ENCODE results near the gene MAPKAP1. TPM values are rescaled to one million over a fixed set of nuclear protein-coding genes. Genes with fewer than 3 reads are reported as not detected.

The MAPKAP1 gene
- total RNA-seq, 2 experiments from 2014 or later: 66.2 to 78.8 TPM

DNA sequence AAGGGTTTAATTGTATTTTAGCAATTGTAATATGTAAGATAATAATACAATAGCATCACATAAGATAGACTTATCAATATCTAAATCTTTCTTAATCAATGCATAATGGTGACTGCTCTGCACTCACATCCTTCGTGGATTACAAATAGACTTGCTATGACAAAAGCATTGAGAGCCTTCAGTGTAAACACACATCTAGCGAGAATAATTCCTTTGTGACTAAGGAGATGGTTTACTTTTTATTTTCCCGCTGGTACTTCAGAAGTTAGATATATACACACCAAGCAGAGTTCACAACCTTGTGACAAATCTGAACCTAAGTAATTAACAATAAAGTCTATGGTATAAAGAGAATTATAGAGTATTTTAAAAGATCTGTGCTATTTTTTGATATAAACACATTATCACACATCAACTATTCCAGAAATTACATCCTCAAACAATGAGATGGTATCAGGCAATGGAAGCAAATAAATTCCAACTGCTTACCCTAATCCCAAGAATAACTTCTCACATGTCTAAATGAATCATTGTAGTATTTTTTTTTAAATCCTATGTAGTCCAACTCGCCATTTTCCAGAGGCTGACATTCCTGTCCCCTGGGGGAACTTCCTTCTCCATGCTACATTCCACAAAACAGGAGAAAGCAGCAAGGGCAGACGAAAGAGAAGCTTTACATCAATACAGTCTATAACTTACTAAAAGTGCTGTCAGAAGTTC, 51.2 kb downstream of the MAPKAP1 start:
- POLR2A ChIA-PET: no interaction called here
- H3K9me3 ChIP-seq (ENCODE audit: low read length): no peaks in the 10 kb centered on the region
- CTCF ChIA-PET (ENCODE audit: unreplicated experiment): no interaction called here

DNA sequence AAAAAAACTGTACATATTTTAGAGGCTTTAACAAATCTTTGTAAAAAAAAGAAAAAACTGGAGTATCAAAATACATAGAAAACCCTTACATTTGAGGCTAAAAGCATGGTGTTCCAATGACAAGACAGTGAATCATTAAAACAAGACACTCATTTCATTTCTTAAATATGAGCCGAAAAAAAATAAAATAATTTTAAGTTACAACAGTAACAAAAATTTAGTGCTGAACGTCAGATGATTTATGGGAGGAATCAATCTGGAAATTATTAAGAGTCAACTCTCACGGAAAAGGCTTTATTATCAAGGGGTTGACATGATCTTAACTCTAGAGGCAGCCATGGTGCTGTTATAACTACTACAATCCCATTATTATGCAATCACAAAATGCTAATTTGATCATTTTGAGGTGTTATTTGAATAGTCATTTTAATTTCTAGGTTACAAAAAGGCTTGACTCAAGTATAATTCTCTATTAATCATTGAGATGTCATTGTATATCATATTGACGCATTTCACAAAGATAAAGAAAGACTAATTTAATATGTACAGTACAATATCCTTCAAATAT, 51.9 kb downstream of the MAPKAP1 start:
- TF ChIP-seq, protein P1, sequence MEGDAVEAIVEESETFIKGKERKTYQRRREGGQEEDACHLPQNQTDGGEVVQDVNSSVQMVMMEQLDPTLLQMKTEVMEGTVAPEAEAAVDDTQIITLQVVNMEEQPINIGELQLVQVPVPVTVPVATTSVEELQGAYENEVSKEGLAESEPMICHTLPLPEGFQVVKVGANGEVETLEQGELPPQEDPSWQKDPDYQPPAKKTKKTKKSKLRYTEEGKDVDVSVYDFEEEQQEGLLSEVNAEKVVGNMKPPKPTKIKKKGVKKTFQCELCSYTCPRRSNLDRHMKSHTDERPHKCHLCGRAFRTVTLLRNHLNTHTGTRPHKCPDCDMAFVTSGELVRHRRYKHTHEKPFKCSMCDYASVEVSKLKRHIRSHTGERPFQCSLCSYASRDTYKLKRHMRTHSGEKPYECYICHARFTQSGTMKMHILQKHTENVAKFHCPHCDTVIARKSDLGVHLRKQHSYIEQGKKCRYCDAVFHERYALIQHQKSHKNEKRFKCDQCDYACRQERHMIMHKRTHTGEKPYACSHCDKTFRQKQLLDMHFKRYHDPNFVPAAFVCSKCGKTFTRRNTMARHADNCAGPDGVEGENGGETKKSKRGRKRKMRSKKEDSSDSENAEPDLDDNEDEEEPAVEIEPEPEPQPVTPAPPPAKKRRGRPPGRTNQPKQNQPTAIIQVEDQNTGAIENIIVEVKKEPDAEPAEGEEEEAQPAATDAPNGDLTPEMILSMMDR (conservative IDR thresholded peaks at IDR 0.05; ENCODE audit: low read length): no peak
- TF ChIP-seq EZH2phosphoT487 (IDR thresholded peaks at IDR 0.05; ENCODE audit: borderline replicate concordance, low read depth, low read length): no peak
- POLR2A ChIA-PET: no interaction called here

More for the DNA sequence above, 51.2 kb downstream of the MAPKAP1 start:
- H3K27ac ChIP-seq (ENCODE audit: low read depth, low read length, poor library complexity, severe bottlenecking): no peak overlapping the region
- no peaks in the 10 kb centered on the region for H3K9me2 ChIP-seq (ENCODE audit: insufficient read depth, low read length)
- H4K20me1 ChIP-seq (ENCODE audit: insufficient read depth, low read length): no peaks in the 10 kb centered on the region
- TF ChIP-seq EZH2phosphoT487 (IDR thresholded peaks at IDR 0.05; ENCODE audit: borderline replicate concordance, low read depth, low read length): no peak
- TF ChIP-seq, protein P1 (conservative IDR thresholded peaks at IDR 0.05; ENCODE audit: low read length): no peak
- no peaks in the 10 kb centered on the region for H3K4me1 ChIP-seq (ENCODE audit: insufficient read depth, low read length, poor library complexity, severe bottlenecking)
- H3K36me3 ChIP-seq (ENCODE audit: insufficient read depth, low read length): peaks cover 5% of the 10 kb centered on the region; the same call in 1 of the 2 replicates
- H3K4me2 ChIP-seq (ENCODE audit: low read length): no peak overlapping the region
- no TSS peak for BruUV-seq (replicated peaks)
- H2AFZ ChIP-seq (ENCODE audit: low read length): no peak overlapping the region
- H3K79me2 ChIP-seq (ENCODE audit: insufficient read depth, low read depth, low read length): no peaks in the 10 kb centered on the region
- intact Hi-C loops (cut with micrococcal nuclease; ENCODE audit: unreplicated experiment): no loop called here
- H3K4me3 ChIP-seq (ENCODE audit: low read depth, low read length, poor library complexity, severe bottlenecking): no peak overlapping the region
- DNase-seq (ENCODE audit: low spot score): no peak

DNA sequence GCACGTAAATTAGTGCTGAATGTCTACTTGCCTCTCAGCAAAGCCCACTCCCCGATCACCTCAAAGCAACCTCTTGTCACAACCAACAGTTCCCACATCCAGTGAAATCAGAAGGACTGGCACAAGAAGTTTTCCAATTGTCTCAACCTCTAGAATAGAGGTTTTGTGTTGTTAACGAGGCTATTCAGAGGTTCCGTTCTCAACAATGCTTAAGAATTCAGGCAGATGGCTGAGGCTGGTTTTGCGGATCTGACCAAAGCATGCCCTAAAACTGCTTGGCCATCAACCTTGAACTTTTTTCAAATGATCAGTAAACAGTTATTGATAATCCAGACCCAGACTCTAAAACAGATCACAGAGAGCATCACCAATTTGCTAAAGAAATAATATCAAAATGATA, 52.9 kb downstream of the MAPKAP1 start:
- H3K36me3 ChIP-seq (ENCODE audit: insufficient read depth, low read length): peaks cover 5% of the 10 kb centered on the region; the same call in 1 of the 2 replicates

More for the DNA sequence above, 51.9 kb downstream of the MAPKAP1 start:
- no peaks in the 10 kb centered on the region for H3K9me3 ChIP-seq (ENCODE audit: low read length)
- H4K20me1 ChIP-seq (ENCODE audit: insufficient read depth, low read length): no peaks in the 10 kb centered on the region
- H3K4me3 ChIP-seq (ENCODE audit: low read depth, low read length, poor library complexity, severe bottlenecking): no peak overlapping the region
- no peak for DNase-seq (ENCODE audit: low spot score)
- no TSS peak for BruUV-seq (replicated peaks)
- H3K4me1 ChIP-seq (ENCODE audit: insufficient read depth, low read length, poor library complexity, severe bottlenecking): peaks cover under 1% of the 10 kb centered on the region
- intact Hi-C loops (cut with micrococcal nuclease; ENCODE audit: unreplicated experiment): no loop called here
- H3K27ac ChIP-seq (ENCODE audit: low read depth, low read length, poor library complexity, severe bottlenecking): no peak overlapping the region
- H3K4me2 ChIP-seq (ENCODE audit: low read length): no peak overlapping the region
- peaks cover 5% of the 10 kb centered on the region; the same call in 1 of the 2 replicates for H3K36me3 ChIP-seq (ENCODE audit: insufficient read depth, low read length)
- CTCF ChIA-PET (ENCODE audit: unreplicated experiment): no interaction called here
- H3K9me2 ChIP-seq (ENCODE audit: insufficient read depth, low read length): no peaks in the 10 kb centered on the region
- no peak overlapping the region for H2AFZ ChIP-seq (ENCODE audit: low read length)
- H3K79me2 ChIP-seq (ENCODE audit: insufficient read depth, low read depth, low read length): no peaks in the 10 kb centered on the region

More for the DNA sequence above, 52.9 kb downstream of the MAPKAP1 start:
- TF ChIP-seq EZH2phosphoT487 (IDR thresholded peaks at IDR 0.05; ENCODE audit: borderline replicate concordance, low read depth, low read length): no peak
- TF ChIP-seq, protein P1 (conservative IDR thresholded peaks at IDR 0.05; ENCODE audit: low read length): no peak
- Histone ChIP-seq H3K79me2 (ENCODE audit: insufficient read depth, low read depth, low read length) (no peaks in the 10 kb centered on the region), H3K9me3 (ENCODE audit: low read length) (no peaks in the 10 kb centered on the region), H3K4me3 (ENCODE audit: low read depth, low read length, poor library complexity, severe bottlenecking) (no peak overlapping the region), H2AFZ (ENCODE audit: low read length) (no peak overlapping the region), H4K20me1 (ENCODE audit: insufficient read depth, low read length) (no peaks in the 10 kb centered on the region), H3K9me2 (ENCODE audit: insufficient read depth, low read length) (no peaks in the 10 kb centered on the region), H3K27ac (ENCODE audit: low read depth, low read length, poor library complexity, severe bottlenecking) (no peak overlapping the region), H3K4me1 (ENCODE audit: insufficient read depth, low read length, poor library complexity, severe bottlenecking) (peaks cover 10% of the 10 kb centered on the region), H3K4me2 (ENCODE audit: low read length) (no peak overlapping the region)
- BruUV-seq (replicated peaks): no TSS peak
- ChIA-PET CTCF (ENCODE audit: unreplicated experiment) (no interaction called here), POLR2A (no interaction called here)
- intact Hi-C loops (cut with micrococcal nuclease; ENCODE audit: unreplicated experiment): no loop called here
- no peak for DNase-seq (ENCODE audit: low spot score)
